Loucy (cell line): Measurements from ENCODE around the gene SYCP3.
"Not testable (repeated sequence)": the region's sequence is repeated elsewhere in the genome, so short reads cannot be mapped to it uniquely, and the experiment has no call there.

Experiments used
- H2AFZ ChIP-seq: fragments of 200-600 bp; sonication (generic); 2 replicates; pipeline ENCODE4 v1.6.0; 2016; ENCODE audit warnings: antibody characterized with exemption, mild to moderate bottlenecking, low read length, moderate library complexity
- H3F3A ChIP-seq: fragments of 200-600 bp; 2 replicates; pipeline ENCODE4 v1.6.0; 2016; ENCODE audit warnings: antibody characterized with exemption, low read depth, mild to moderate bottlenecking
- H3K27me3 ChIP-seq: fragments of 200-600 bp; sonication (generic); 2 replicates; pipeline ENCODE4 v1.6.1; 2014; ENCODE audit warnings: low read length, mild to moderate bottlenecking; ENCODE audit not compliant: insufficient read depth, poor library complexity, severe bottlenecking
- H3K36me3 ChIP-seq: fragments of 200-600 bp; sonication (generic); 2 replicates; pipeline ENCODE4 v1.6.1; 2016; ENCODE audit warnings: low read length; ENCODE audit not compliant: insufficient read depth
- H3K4me1 ChIP-seq: fragments of 200-600 bp; sonication (generic); 2 replicates; pipeline ENCODE4 v1.5.1; 2014; ENCODE audit warnings: low read length, mild to moderate bottlenecking; ENCODE audit not compliant: insufficient read depth, poor library complexity, severe bottlenecking
- H3K4me2 ChIP-seq: fragments of 200-600 bp; sonication (generic); 2 replicates; pipeline ENCODE4 v1.6.0; 2014; ENCODE audit warnings: antibody characterized with exemption, low read length, low read depth, mild to moderate bottlenecking; ENCODE audit not compliant: poor library complexity, severe bottlenecking
- H3K4me3 ChIP-seq: fragments of 200-600 bp; sonication (generic); 2 replicates; pipeline ENCODE4 v1.5.1; 2014; ENCODE audit warnings: low read length, mild to moderate bottlenecking, mixed read lengths; ENCODE audit not compliant: poor library complexity, severe bottlenecking
- H3K79me2 ChIP-seq: fragments of 200-600 bp; sonication (generic); 2 replicates; pipeline ENCODE4 v1.6.1; 2014; ENCODE audit warnings: low read length; ENCODE audit not compliant: insufficient read depth
- H3K9ac ChIP-seq: fragments of 200-600 bp; sonication (generic); 2 replicates; pipeline ENCODE4 v1.6.0; 2014; ENCODE audit warnings: mild to moderate bottlenecking, low read depth, low read length, moderate library complexity; ENCODE audit not compliant: poor library complexity, severe bottlenecking
- H3K9me2 ChIP-seq: fragments of 200-600 bp; sonication (generic); replicated peaks from 2 replicates; pipeline ENCODE4 v1.6.1; 2016; ENCODE audit warnings: low read depth, low read length, mixed read lengths
- H3K9me3 ChIP-seq: fragments of 200-600 bp; sonication (generic); 2 replicates; pipeline ENCODE4 v1.6.1; 2014; ENCODE audit warnings: mild to moderate bottlenecking, antibody characterized with exemption, low read length, low read depth; ENCODE audit not compliant: insufficient read depth
- H4K20me1 ChIP-seq: fragments of 200-600 bp; sonication (generic); 2 replicates; pipeline ENCODE4 v1.6.0; 2014; ENCODE audit warnings: antibody characterized with exemption, low read length, mild to moderate bottlenecking; ENCODE audit not compliant: insufficient read depth, poor library complexity, severe bottlenecking
- EZH2phosphoT487 ChIP-seq: fragments of 200-600 bp; IDR thresholded peaks from 2 replicates; pipeline ENCODE4 v1.6.1; 2018; ENCODE audit warnings: antibody characterized with exemption, mild to moderate bottlenecking, moderate library complexity, borderline replicate concordance
- TF ChIP-seq, protein P1 (sequence below): fragments of 200-600 bp; sonication (generic); conservative IDR thresholded peaks from 2 replicates; pipeline ENCODE4 v1.5.1; 2014; ENCODE audit warnings: mild to moderate bottlenecking, antibody characterized with exemption, low read length

The SYCP3 gene

DNA sequence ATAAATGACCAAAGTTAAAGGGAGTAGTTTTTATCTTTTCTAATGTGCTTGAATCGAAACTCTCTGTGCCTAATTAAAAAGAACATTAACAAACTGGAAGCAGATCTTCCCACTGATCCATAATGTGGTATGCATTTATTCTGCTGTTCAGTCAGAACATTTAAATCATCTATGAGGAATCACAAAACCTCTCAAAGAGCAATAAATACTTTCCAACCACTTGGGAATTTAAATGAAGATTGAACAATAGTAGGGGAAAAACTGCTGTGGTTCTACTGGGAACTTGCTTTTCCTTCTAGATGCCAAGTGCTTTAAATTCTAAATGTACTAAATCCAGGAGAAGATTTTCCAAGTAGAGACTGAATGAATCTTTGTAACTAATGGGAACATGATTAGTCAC is 54.2 kb downstream of the SYCP3 start:
- Histone ChIP-seq H3K9ac (no peak overlapping the region), H3K27me3 (no peaks in the 10 kb centered on the region), H3F3A (no peaks in the 10 kb centered on the region), H4K20me1 (no peaks in the 10 kb centered on the region), H3K9me2 (no peaks in the 10 kb centered on the region), H3K79me2 (no peaks in the 10 kb centered on the region), H3K36me3 (no peaks in the 10 kb centered on the region), H3K4me1 (no peaks in the 10 kb centered on the region), H2AFZ (no peak overlapping the region), H3K4me3 (no peak overlapping the region), H3K9me3 (no peaks in the 10 kb centered on the region), H3K4me2 (no peak overlapping the region)
- TF ChIP-seq EZH2phosphoT487: no peak
- TF ChIP-seq, protein P1, sequence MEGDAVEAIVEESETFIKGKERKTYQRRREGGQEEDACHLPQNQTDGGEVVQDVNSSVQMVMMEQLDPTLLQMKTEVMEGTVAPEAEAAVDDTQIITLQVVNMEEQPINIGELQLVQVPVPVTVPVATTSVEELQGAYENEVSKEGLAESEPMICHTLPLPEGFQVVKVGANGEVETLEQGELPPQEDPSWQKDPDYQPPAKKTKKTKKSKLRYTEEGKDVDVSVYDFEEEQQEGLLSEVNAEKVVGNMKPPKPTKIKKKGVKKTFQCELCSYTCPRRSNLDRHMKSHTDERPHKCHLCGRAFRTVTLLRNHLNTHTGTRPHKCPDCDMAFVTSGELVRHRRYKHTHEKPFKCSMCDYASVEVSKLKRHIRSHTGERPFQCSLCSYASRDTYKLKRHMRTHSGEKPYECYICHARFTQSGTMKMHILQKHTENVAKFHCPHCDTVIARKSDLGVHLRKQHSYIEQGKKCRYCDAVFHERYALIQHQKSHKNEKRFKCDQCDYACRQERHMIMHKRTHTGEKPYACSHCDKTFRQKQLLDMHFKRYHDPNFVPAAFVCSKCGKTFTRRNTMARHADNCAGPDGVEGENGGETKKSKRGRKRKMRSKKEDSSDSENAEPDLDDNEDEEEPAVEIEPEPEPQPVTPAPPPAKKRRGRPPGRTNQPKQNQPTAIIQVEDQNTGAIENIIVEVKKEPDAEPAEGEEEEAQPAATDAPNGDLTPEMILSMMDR: no peak

DNA sequence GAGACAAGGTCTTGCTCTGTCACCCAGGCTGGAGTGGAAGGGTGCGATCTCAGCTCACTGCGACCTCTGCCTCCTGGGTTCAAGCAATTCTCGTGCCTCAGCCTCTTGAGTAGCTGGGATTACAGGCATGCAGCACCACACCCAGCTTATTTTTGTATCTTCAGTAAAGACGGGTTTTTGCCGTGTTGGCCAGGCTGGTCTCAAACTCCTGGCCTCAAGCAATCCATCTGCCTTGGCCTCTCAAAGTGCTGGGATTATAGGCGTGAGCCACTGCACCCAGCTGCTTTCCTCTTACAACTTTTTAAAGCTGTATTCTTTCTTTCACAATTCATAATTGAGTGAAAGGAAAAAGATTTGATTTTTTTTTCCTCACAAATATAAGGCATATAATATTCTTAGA is 57.6 kb downstream of the SYCP3 start:
- H3K4me2 ChIP-seq, H2AFZ ChIP-seq, H3K79me2 ChIP-seq, H4K20me1 ChIP-seq, H3K4me3 ChIP-seq, H3K9me3 ChIP-seq, H3K4me1 ChIP-seq, H3F3A ChIP-seq, H3K9ac ChIP-seq, H3K9me2 ChIP-seq, H3K27me3 ChIP-seq, H3K36me3 ChIP-seq: not testable (repeated sequence)

DNA sequence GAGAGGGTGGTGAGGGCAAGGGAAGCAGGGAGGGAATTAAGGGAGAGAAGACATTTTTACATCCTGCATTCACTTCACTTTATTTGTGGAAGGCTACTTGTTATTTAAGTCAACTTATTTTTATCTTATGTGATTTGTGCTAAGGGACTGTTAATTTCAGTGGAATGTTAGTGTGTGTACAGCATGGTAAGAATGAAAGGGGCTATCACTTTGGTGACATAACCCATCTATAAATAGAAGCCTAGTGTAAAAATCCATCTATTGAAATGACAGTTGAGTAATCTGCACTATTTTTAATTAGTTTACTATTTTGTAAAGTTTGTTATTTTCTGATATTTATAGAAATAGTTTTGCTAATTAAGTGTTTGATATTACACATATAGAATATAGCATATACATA is 58.6 kb downstream of the SYCP3 start:
- Histone ChIP-seq H3K9ac (no peak overlapping the region), H3K9me3 (no peaks in the 10 kb centered on the region), H3K27me3 (no peaks in the 10 kb centered on the region), H2AFZ (no peak overlapping the region), H4K20me1 (no peaks in the 10 kb centered on the region), H3K4me1 (no peaks in the 10 kb centered on the region), H3K4me2 (no peak overlapping the region), H3F3A (no peaks in the 10 kb centered on the region), H3K4me3 (no peak overlapping the region), H3K79me2 (no peaks in the 10 kb centered on the region), H3K36me3 (no peaks in the 10 kb centered on the region), H3K9me2 (no peaks in the 10 kb centered on the region)
- no peak for TF ChIP-seq EZH2phosphoT487
- TF ChIP-seq, protein P1: no peak

DNA sequence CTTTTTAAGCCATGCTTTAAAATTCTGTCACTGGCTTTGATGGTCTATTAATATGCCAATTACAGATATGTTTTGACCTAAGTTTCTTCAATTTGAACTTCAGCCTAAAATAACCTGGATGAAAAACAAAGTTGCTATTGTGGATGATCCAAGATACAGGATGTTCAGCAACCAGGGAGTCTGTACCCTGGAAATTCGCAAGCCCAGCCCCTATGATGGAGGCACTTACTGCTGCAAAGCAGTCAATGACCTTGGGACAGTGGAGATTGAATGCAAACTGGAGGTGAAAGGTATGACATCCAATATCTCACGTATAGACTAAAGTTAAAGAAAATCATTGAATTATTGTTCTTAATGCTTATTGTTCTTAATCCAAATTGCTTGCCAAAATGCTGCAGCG is 59.0 kb downstream of the SYCP3 start:
- H3K4me2 ChIP-seq: no peak overlapping the region
- peak overlapping the region; percentile 23; the same call in 1 of the 2 replicates for H2AFZ ChIP-seq
- H3K4me1 ChIP-seq: no peaks in the 10 kb centered on the region
- H3K9ac ChIP-seq: no peak overlapping the region
- no peaks in the 10 kb centered on the region for H3F3A ChIP-seq
- H3K79me2 ChIP-seq: no peaks in the 10 kb centered on the region
- H3K9me2 ChIP-seq: no peaks in the 10 kb centered on the region
- no peaks in the 10 kb centered on the region for H4K20me1 ChIP-seq
- H3K36me3 ChIP-seq: no peaks in the 10 kb centered on the region
- no peak for TF ChIP-seq EZH2phosphoT487
- TF ChIP-seq, protein P1: no peak
- no peaks in the 10 kb centered on the region for H3K9me3 ChIP-seq
- no peaks in the 10 kb centered on the region for H3K27me3 ChIP-seq
- no peak overlapping the region for H3K4me3 ChIP-seq
